IMR-90 (cell line): ENCODE measurements around the gene FAM53C. TPM values are rescaled to one million over a fixed set of nuclear protein-coding genes. Genes with fewer than 3 reads are reported as not detected.

Experiments used
- ATAC-seq: fragments of 200-7000 bp; cut with Tn5 transposase; 2 replicates; pipeline ENCODE4 v1.9.1; 2020; ENCODE audit warnings: low read depth, mild to moderate bottlenecking, moderate library complexity
- BruUV-seq: library from RNA; stranded (reverse); fragments of 400-500 nt; replicated peaks from 2 replicates; lab custom pipeline; 2021; lab: Mats Ljungman, UMichigan
- CTCF ChIA-PET: fragments of 300-600 bp; formaldehyde crosslinking; extraction: SDS; loops from one replicate; lab custom pipeline; 2021; ENCODE audit warnings: antibody characterized with exemption; lab: Yijun Ruan, JAX
- POLR2A ChIA-PET: fragments of 300-600 bp; sonication (Branson Sonifier 250); formaldehyde crosslinking; loops from one replicate; lab custom pipeline; 2022; ENCODE audit warnings: antibody characterized with exemption; ENCODE audit not compliant: unreplicated experiment; lab: Charles Lee
- DNase-seq: peaks from one replicate; pipeline ENCODE4 v3.0.0; 2013
- H2AFZ ChIP-seq: replicated peaks from 2 replicates; pipeline ENCODE3; 2013; ENCODE audit warnings: low read length, mild to moderate bottlenecking; ENCODE audit not compliant: poor library complexity
- H2AK5ac ChIP-seq: 2 replicates; pipeline ENCODE4 v1.6.1; 2013; ENCODE audit warnings: low read depth, low read length, inconsistent platforms
- H2AK9ac ChIP-seq: replicated peaks from 2 replicates; pipeline ENCODE3; 2013; ENCODE audit warnings: mild to moderate bottlenecking, low read depth, low read length, moderate library complexity; ENCODE audit not compliant: poor library complexity
- H2BK120ac ChIP-seq: 2 replicates; pipeline ENCODE4 v1.6.1; 2013; ENCODE audit warnings: low read depth, low read length, inconsistent platforms
- H2BK15ac ChIP-seq: 3 replicates; pipeline ENCODE4 v1.6.1; 2013; ENCODE audit warnings: low read depth, low read length, inconsistent platforms
- H2BK20ac ChIP-seq: 2 replicates; pipeline ENCODE4 v1.6.1; 2013; ENCODE audit warnings: low read depth, mild to moderate bottlenecking, inconsistent platforms, low read length, moderate library complexity
- H2BK5ac ChIP-seq: 2 replicates; pipeline ENCODE4 v1.6.1; 2013; ENCODE audit warnings: mild to moderate bottlenecking, low read depth, low read length, inconsistent platforms; ENCODE audit not compliant: poor library complexity, severe bottlenecking
- H3K14ac ChIP-seq: replicated peaks from 2 replicates; pipeline ENCODE4 v1.6.1; 2013; ENCODE audit warnings: low read depth, low read length, inconsistent platforms
- H3K18ac ChIP-seq: 2 replicates; pipeline ENCODE4 v1.6.1; 2013; ENCODE audit warnings: low read depth, low read length, control low read depth
- H3K23ac ChIP-seq: 2 replicates; pipeline ENCODE4 v1.6.1; 2013; ENCODE audit warnings: low read depth, low read length, inconsistent platforms
- H3K27ac ChIP-seq: 2 replicates; pipeline ENCODE4 v1.5.1; 2013; ENCODE audit warnings: mild to moderate bottlenecking, control low read depth, low read length; ENCODE audit not compliant: insufficient read depth
- H3K27me3 ChIP-seq: 2 replicates; pipeline ENCODE4 v1.6.1; 2013; ENCODE audit warnings: low read length; ENCODE audit not compliant: control insufficient read depth, insufficient read depth
- H3K36me3 ChIP-seq: 2 replicates; pipeline ENCODE4 v1.6.1; 2013; ENCODE audit warnings: low read length, mixed read lengths; ENCODE audit not compliant: control insufficient read depth, insufficient read depth
- H3K4ac ChIP-seq: 2 replicates; pipeline ENCODE4 v1.6.1; 2013; ENCODE audit warnings: low read depth, low read length, inconsistent platforms
- H3K4me1 ChIP-seq: 2 replicates; pipeline ENCODE4 v1.6.1; 2013; ENCODE audit warnings: low read length, mixed read lengths; ENCODE audit not compliant: control insufficient read depth, insufficient read depth
- H3K4me2 ChIP-seq: 2 replicates; pipeline ENCODE4 v1.6.1; 2013; ENCODE audit warnings: low read depth, mild to moderate bottlenecking, control low read depth, low read length, moderate library complexity
- H3K4me3 ChIP-seq: 2 replicates; pipeline ENCODE4 v1.5.1; 2013; ENCODE audit warnings: low read depth, mild to moderate bottlenecking, control low read depth, low read length, moderate library complexity; ENCODE audit not compliant: insufficient read depth
- H3K56ac ChIP-seq: 2 replicates; pipeline ENCODE4 v1.6.1; 2013; ENCODE audit warnings: low read length, inconsistent platforms; ENCODE audit not compliant: insufficient read depth; ENCODE audit errors: extremely low read depth
- H3K79me1 ChIP-seq, 2 experiments: 2 replicates each; pipeline ENCODE4 v1.6.1; 2013; ENCODE audit warnings: low read length in 2 of 2, inconsistent platforms in 1 of 2, low read depth in 1 of 2
- H3K9ac ChIP-seq: 2 replicates; pipeline ENCODE4 v1.6.1; 2013; ENCODE audit warnings: low read depth, low read length, control low read depth
- H3K9me1 ChIP-seq: 2 replicates; pipeline ENCODE4 v1.6.1; 2013; ENCODE audit warnings: low read length, inconsistent platforms; ENCODE audit not compliant: insufficient read depth
- H3K9me3 ChIP-seq: 2 replicates; pipeline ENCODE4 v1.6.1; 2013; ENCODE audit warnings: low read length; ENCODE audit not compliant: control insufficient read depth, insufficient read depth
- H4K20me1 ChIP-seq: 2 replicates; pipeline ENCODE4 v1.6.1; 2013; ENCODE audit warnings: low read length, inconsistent platforms; ENCODE audit not compliant: insufficient read depth
- H4K5ac ChIP-seq: 2 replicates; pipeline ENCODE4 v1.6.1; 2013; ENCODE audit warnings: mild to moderate bottlenecking, low read depth, low read length, control low read depth
- H4K8ac ChIP-seq, 2 experiments: 2 replicates each; pipeline ENCODE4 v1.6.1; 2013; ENCODE audit warnings: low read depth in 2 of 2, low read length in 2 of 2, control low read depth in 1 of 2, inconsistent platforms in 1 of 2
- H4K91ac ChIP-seq: 2 replicates; pipeline ENCODE4 v1.6.1; 2013; ENCODE audit warnings: low read depth, low read length, inconsistent platforms; ENCODE audit not compliant: insufficient read depth
- BHLHE40 ChIP-seq: fragments of 150-350 bp; IDR thresholded peaks from 2 replicates; pipeline ENCODE4 v1.6.1; 2016; ENCODE audit warnings: mild to moderate bottlenecking, low read depth, low read length
- CEBPB ChIP-seq: IDR thresholded peaks from 2 replicates; pipeline ENCODE4 v1.6.1; 2012; ENCODE audit warnings: low read depth, low read length, improper control_type of control experiment
- CHD1 ChIP-seq: IDR thresholded peaks from 2 replicates; pipeline ENCODE4 v1.6.1; 2012; ENCODE audit warnings: low read depth, low read length, improper control_type of control experiment
- FOS ChIP-seq: fragments of 150-350 bp; IDR thresholded peaks from 2 replicates; pipeline ENCODE4 v1.6.1; 2016; ENCODE audit warnings: low read depth, low read length
- MAFK ChIP-seq: IDR thresholded peaks from 2 replicates; pipeline ENCODE4 v1.6.1; 2012; ENCODE audit warnings: low read depth, low read length, improper control_type of control experiment
- MAZ ChIP-seq: IDR thresholded peaks from 2 replicates; pipeline ENCODE4 v1.6.1; 2012; ENCODE audit warnings: low read depth, mild to moderate bottlenecking, low read length, improper control_type of control experiment, moderate library complexity, borderline replicate concordance
- NFE2L2 ChIP-seq: fragments of 150-350 bp; IDR thresholded peaks from 2 replicates; pipeline ENCODE4 v1.6.1; 2016; ENCODE audit warnings: low read depth, mild to moderate bottlenecking, low read length
- POLR2A ChIP-seq: IDR thresholded peaks from 2 replicates; pipeline ENCODE4 v1.6.1; 2012; ENCODE audit warnings: mild to moderate bottlenecking, low read depth, low read length
- RAD21 ChIP-seq: IDR thresholded peaks from 2 replicates; pipeline ENCODE4 v1.6.1; 2012; ENCODE audit warnings: low read length, improper control_type of control experiment
- RCOR1 ChIP-seq: IDR thresholded peaks from 2 replicates; pipeline ENCODE4 v1.6.1; 2012; ENCODE audit warnings: mild to moderate bottlenecking, low read length, improper control_type of control experiment; ENCODE audit not compliant: insufficient replicate concordance
- RFX5 ChIP-seq: IDR thresholded peaks from 2 replicates; pipeline ENCODE4 v1.8.0; 2012; ENCODE audit warnings: low read depth, mild to moderate bottlenecking, low read length, moderate library complexity
- SMC3 ChIP-seq: fragments of 150-350 bp; IDR thresholded peaks from 2 replicates; pipeline ENCODE4 v1.6.1; 2016; ENCODE audit warnings: low read depth, mild to moderate bottlenecking, antibody characterized with exemption, low read length, moderate library complexity
- USF2 ChIP-seq: fragments of 150-350 bp; IDR thresholded peaks from 2 replicates; pipeline ENCODE4 v1.6.1; 2017; ENCODE audit warnings: mild to moderate bottlenecking, antibody characterized with exemption, low read length, low read depth
- dilution Hi-C: fragments of 300-500 bp; cut with HindIII; formaldehyde crosslinking; loops from one replicate; pipeline ENCODE4 v1.14.3; 2018; ENCODE audit warnings: low sequenced_read_pairs; ENCODE audit not compliant: unreplicated experiment
- in situ Hi-C: fragments of 300-500 bp; cut with MboI; formaldehyde crosslinking; loops from 3 replicates; pipeline ENCODE4 v1.14.3; 2019; ENCODE audit warnings: low sequenced_read_pairs, inconsistent platforms, mixed read lengths
- intact Hi-C: fragments of 100-400 bp; cut with micrococcal nuclease; formaldehyde crosslinking; loops from 2 replicates; pipeline ENCODE4 v1.10.0; 2022
- polyA plus RNA-seq, 3 experiments: library from polyadenylated mRNA; depleted of rRNA; stranded (reverse); fragments of >200 nt; gene quantifications; 2 replicates each; pipeline ENCODE4 v1.2.3, GENCODE V29; 2012; ENCODE audit warnings: low replicate concordance in 1 of 3
- total RNA-seq: library from RNA; depleted of rRNA; stranded (reverse); fragments of >200 nt; gene quantifications from 2 replicates; pipeline ENCODE4 v1.2.3, GENCODE V29; 2012
- TF ChIP-seq, protein P1 (sequence below): fragments of 150-350 bp; IDR thresholded peaks from 2 replicates; pipeline ENCODE4 v1.6.1; 2016; ENCODE audit warnings: low read depth, mild to moderate bottlenecking, low read length, moderate library complexity, borderline replicate concordance

The FAM53C gene
- total and polyA plus RNA-seq, 2 of the 4 experiments (the other 2 are of a cell fraction), result 21.5 to 25.6 TPM

GRCh38 chr5:138351517-138351916 lies 13.5 kb downstream of the FAM53C start:
- intact Hi-C loops, result no loop called here
- Histone ChIP-seq H3K4me1 (peaks cover 2% of the 10 kb centered on the region; the same call in 1 of the 2 replicates), H3K14ac (no peak overlapping the region), H3K9me3 (peaks cover 4% of the 10 kb centered on the region), H3K4me2 (no peak overlapping the region), H4K91ac (no peak overlapping the region), H3K79me1 (peaks cover 6 to 34% of the 10 kb centered on the region in 2 experiments; a peak in 3 of 4 replicates), H2AFZ (no peak overlapping the region), H3K56ac (no peak overlapping the region), H2AK9ac (no peak overlapping the region), H2AK5ac (no peak overlapping the region), H3K18ac (no peak overlapping the region), H2BK5ac (peak overlapping the region; percentile 10), H4K20me1 (peaks cover 24% of the 10 kb centered on the region), H3K27ac (no peak overlapping the region), H3K23ac (no peak overlapping the region), H3K9ac (no peak overlapping the region), H3K27me3 (no peaks in the 10 kb centered on the region), H2BK120ac (no peak overlapping the region), H4K5ac (no peak overlapping the region), H4K8ac (no peak overlapping the region), H3K9me1 (peaks cover 8% of the 10 kb centered on the region; the same call in 1 of the 2 replicates), H2BK15ac (no peak overlapping the region), H3K4me3 (no peak overlapping the region), H3K4ac (no peak overlapping the region), H3K36me3 (peaks cover 26% of the 10 kb centered on the region), H2BK20ac (no peak overlapping the region)
- ATAC-seq (no peak), DNase-seq (no peak)
- ChIA-PET POLR2A (interaction anchor here (1.0 kb wide), 1 partner anchor 13 kb away, joined by 5 read pairs; the partner anchor contains the start of gene FAM53C), CTCF (interaction anchor here (0.6 to 2.8 kb wide), 7 partner anchors 10 to 85 kb away, joined by 3 to 24 read pairs (median 6); partner anchors contain the start of gene FAM53C)
- in situ Hi-C loops, result no loop called here
- BruUV-seq, result no TSS peak
- TF ChIP-seq RCOR1 (no peak), CEBPB (no peak), RAD21 (no peak), SMC3 (no peak), MAZ (no peak), RFX5 (no peak), POLR2A (no peak), NFE2L2 (no peak), FOS (no peak), USF2 (no peak), MAFK (no peak), BHLHE40 (no peak), CHD1 (no peak)
- TF ChIP-seq, protein P1, sequence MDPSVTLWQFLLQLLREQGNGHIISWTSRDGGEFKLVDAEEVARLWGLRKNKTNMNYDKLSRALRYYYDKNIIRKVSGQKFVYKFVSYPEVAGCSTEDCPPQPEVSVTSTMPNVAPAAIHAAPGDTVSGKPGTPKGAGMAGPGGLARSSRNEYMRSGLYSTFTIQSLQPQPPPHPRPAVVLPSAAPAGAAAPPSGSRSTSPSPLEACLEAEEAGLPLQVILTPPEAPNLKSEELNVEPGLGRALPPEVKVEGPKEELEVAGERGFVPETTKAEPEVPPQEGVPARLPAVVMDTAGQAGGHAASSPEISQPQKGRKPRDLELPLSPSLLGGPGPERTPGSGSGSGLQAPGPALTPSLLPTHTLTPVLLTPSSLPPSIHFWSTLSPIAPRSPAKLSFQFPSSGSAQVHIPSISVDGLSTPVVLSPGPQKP, result no peak
- dilution Hi-C loops, result no loop called here
